GM03348 (cell line): ENCODE data around the gene XPC.

Source experiments
- DNase-seq: peaks from one replicate; pipeline ENCODE4 v3.0.0; 2012; ENCODE audit warnings: low spot score

Gene XPC

GRCh38 chr3:14208168-14208567, 29.8 kb upstream of the XPC start:
- no peak for DNase-seq

GRCh38 chr3:14206548-14207177, 28.3 kb upstream of the XPC start:
- no peak for DNase-seq

GRCh38 chr3:14204515-14205284, 26.3 kb upstream of the XPC start:
- peak; percentile 29 for DNase-seq

GRCh38 chr3:14203521-14204079, 25.2 kb upstream of the XPC start:
- DNase-seq: peak; percentile 87

- no peak for DNase-seq
Observed at GRCh38 chr3:14202874-14203520, 24.6 kb upstream of the XPC start.

GRCh38 chr3:14201940-14202684, 23.7 kb upstream of the XPC start:
- peak; percentile 69 for DNase-seq

- DNase-seq: no peak
Observed at GRCh38 chr3:14200841-14201240, 22.4 kb upstream of the XPC start.

GRCh38 chr3:14200276-14200675, 21.9 kb upstream of the XPC start:
- DNase-seq: no peak

- DNase-seq: no peak
Observed at GRCh38 chr3:14199641-14200040, 21.2 kb upstream of the XPC start.

GRCh38 chr3:14194865-14195264, 16.5 kb upstream of the XPC start:
- no peak for DNase-seq

- DNase-seq: no peak
Observed at GRCh38 chr3:14188041-14188754, 9.8 kb upstream of the XPC start.

GRCh38 chr3:14186854-14187458, 8.6 kb upstream of the XPC start:
- DNase-seq: no peak

GRCh38 chr3:14183015-14183577, 4.7 kb upstream of the XPC start:
- no peak for DNase-seq

GRCh38 chr3:14181253-14181652, 2.9 kb upstream of the XPC start:
- no peak for DNase-seq

GRCh38 chr3:14179795-14180194, 1.4 kb upstream of the XPC start:
- DNase-seq: no peak

GRCh38 chr3:14179114-14179465, 689 bp upstream of the XPC start:
- no peak for DNase-seq

- no peak for DNase-seq
Observed at GRCh38 chr3:14177580-14178246, 688 bp downstream of the XPC start.

- DNase-seq: peak; percentile 27
Observed at GRCh38 chr3:14175383-14176037, 2.9 kb downstream of the XPC start.

- DNase-seq: no peak
Observed at GRCh38 chr3:14174483-14174882, 3.9 kb downstream of the XPC start.

- DNase-seq: no peak
Observed at GRCh38 chr3:14172496-14172895, 5.9 kb downstream of the XPC start.
